Measurements from ENCODE around the gene EPHB1. TPM values are rescaled to one million over a fixed set of nuclear protein-coding genes. Genes with fewer than 3 reads are reported as not detected.

EPHB1 gene
- total and polyA plus RNA-seq, 2 experiments from 2014 or later: 0.45 to 1.7 TPM

DNA sequence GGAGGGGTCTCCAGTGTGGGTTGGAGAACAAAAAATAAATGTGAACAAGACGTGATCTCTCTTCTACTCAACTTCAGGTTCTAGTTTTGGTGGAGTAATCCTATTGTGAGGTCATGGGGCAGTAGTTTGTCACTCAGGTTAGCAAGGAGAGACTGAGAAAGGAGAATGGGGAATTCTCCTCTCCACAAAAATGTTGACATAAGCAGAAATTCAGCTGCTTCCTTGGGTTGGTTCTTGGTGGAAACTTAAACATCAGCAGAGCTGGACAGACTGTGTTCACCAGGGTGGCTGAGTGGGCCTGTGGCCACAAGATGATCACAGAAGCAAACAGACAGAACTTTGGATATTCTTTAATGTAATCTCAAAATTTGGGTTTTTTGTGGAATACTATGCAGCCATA lies 78.7 kb downstream of the EPHB1 start:
- Histone ChIP-seq H3K27ac (no peak overlapping the region), H3K4me3 (no peak overlapping the region), H3K36me3 (no peaks in the 10 kb centered on the region), H3K27me3 (no peaks in the 10 kb centered on the region), H3K9me3 (ENCODE audit: low read depth) (no peaks in the 10 kb centered on the region), H3K4me1 (ENCODE audit: low read depth) (no peaks in the 10 kb centered on the region)
- DNase-seq (ENCODE audit: low read depth in 1 of 2, low spot score in 1 of 2): no peak
- TF ChIP-seq, protein P1, sequence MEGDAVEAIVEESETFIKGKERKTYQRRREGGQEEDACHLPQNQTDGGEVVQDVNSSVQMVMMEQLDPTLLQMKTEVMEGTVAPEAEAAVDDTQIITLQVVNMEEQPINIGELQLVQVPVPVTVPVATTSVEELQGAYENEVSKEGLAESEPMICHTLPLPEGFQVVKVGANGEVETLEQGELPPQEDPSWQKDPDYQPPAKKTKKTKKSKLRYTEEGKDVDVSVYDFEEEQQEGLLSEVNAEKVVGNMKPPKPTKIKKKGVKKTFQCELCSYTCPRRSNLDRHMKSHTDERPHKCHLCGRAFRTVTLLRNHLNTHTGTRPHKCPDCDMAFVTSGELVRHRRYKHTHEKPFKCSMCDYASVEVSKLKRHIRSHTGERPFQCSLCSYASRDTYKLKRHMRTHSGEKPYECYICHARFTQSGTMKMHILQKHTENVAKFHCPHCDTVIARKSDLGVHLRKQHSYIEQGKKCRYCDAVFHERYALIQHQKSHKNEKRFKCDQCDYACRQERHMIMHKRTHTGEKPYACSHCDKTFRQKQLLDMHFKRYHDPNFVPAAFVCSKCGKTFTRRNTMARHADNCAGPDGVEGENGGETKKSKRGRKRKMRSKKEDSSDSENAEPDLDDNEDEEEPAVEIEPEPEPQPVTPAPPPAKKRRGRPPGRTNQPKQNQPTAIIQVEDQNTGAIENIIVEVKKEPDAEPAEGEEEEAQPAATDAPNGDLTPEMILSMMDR (IDR thresholded peaks at IDR 0.05; ENCODE audit: low read depth, low read length): no peak

- Histone ChIP-seq H3K9me3 (ENCODE audit: low read depth) (no peaks in the 10 kb centered on the region), H3K27me3 (no peaks in the 10 kb centered on the region), H3K27ac (no peak overlapping the region), H3K4me1 (ENCODE audit: low read depth) (no peaks in the 10 kb centered on the region), H3K36me3 (no peaks in the 10 kb centered on the region), H3K4me3 (no peak overlapping the region)
- DNase-seq (ENCODE audit: low read depth in 1 of 2, low spot score in 1 of 2): no peak
- TF ChIP-seq, protein P1 (IDR thresholded peaks at IDR 0.05; ENCODE audit: low read depth, low read length): no peak
These were observed 79.8 kb downstream of the EPHB1 start for GRCh38 chr3:134874737-134875413.

DNA sequence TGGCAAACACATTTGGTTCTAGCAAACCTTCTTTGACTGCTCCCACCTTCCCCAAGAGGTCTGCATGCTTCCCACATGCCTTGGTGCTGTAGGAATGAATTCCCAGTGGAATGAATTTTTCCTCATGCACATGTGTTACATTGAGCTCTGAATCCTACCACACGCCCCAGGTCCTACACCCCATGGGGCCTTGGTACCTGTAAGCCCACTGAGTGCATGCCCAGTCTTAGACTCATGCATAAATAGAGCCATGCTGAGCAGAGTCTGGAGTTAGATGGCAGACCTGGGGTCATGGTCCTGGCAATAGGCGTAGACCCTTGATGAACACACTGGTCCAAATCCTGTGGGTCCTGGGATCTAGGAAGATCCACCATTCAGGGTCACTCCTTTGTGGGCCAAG lies 81.8 kb downstream of the EPHB1 start:
- DNase-seq (ENCODE audit: low read depth in 1 of 2, low spot score in 1 of 2): no peak
- Histone ChIP-seq H3K27ac (no peak overlapping the region), H3K4me3 (no peak overlapping the region), H3K9me3 (ENCODE audit: low read depth) (no peaks in the 10 kb centered on the region), H3K4me1 (ENCODE audit: low read depth) (no peaks in the 10 kb centered on the region), H3K27me3 (no peaks in the 10 kb centered on the region), H3K36me3 (no peaks in the 10 kb centered on the region)
- TF ChIP-seq, protein P1 (IDR thresholded peaks at IDR 0.05; ENCODE audit: low read depth, low read length): no peak

DNA sequence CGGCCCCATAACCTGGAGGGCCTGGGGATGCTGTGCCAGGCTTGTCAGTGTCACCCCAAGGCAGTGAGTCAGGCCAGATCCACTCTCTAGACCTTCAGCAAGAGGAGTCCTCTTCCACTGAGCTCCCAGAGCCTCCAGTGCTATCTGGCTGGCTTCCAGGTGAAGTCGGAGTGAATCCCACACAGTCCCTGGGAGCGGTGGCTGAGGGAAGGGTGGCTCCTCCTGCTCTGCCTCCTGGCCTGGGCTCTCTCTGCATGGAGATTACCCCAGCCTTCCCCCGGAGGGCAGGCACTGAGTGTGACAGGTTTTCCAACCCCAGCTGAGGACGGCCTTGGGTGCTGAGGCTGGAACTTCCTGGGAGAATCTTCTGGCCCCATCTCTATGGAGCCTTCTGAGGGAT lies 82.7 kb downstream of the EPHB1 start:
- TF ChIP-seq, protein P1 (IDR thresholded peaks at IDR 0.05; ENCODE audit: low read depth, low read length): no peak
- DNase-seq (ENCODE audit: low read depth in 1 of 2, low spot score in 1 of 2): no peak
- no peaks in the 10 kb centered on the region for H3K4me1 ChIP-seq (ENCODE audit: low read depth)

GRCh38 chr3:134879990-134880389 lies 84.9 kb downstream of the EPHB1 start:
- H3K4me1 ChIP-seq (ENCODE audit: low read depth): no peaks in the 10 kb centered on the region
- TF ChIP-seq, protein P1 (IDR thresholded peaks at IDR 0.05; ENCODE audit: low read depth, low read length): no peak
- peaks cover 5% of the 10 kb centered on the region for H3K27me3 ChIP-seq
- no peak overlapping the region for H3K27ac ChIP-seq
- no peak overlapping the region for H3K4me3 ChIP-seq
- H3K36me3 ChIP-seq: no peaks in the 10 kb centered on the region
- DNase-seq (ENCODE audit: low read depth in 1 of 2, low spot score in 1 of 2): no peak
- H3K9me3 ChIP-seq (ENCODE audit: low read depth): no peaks in the 10 kb centered on the region

More for the DNA sequence above, 82.7 kb downstream of the EPHB1 start:
- H3K27ac ChIP-seq: no peak overlapping the region
- no peaks in the 10 kb centered on the region for H3K9me3 ChIP-seq (ENCODE audit: low read depth)
- no peaks in the 10 kb centered on the region for H3K36me3 ChIP-seq
- H3K27me3 ChIP-seq: no peaks in the 10 kb centered on the region
- H3K4me3 ChIP-seq: no peak overlapping the region

Data from cardiac muscle cell (in vitro differentiated cells and primary cell).